ENCODE results near the gene RGS6. TPM values are rescaled to one million over a fixed set of nuclear protein-coding genes. Genes with fewer than 3 reads are reported as not detected.

RGS6 gene
- total RNA-seq, 1 donor from 2014 or later, result 0.34 TPM

DNA sequence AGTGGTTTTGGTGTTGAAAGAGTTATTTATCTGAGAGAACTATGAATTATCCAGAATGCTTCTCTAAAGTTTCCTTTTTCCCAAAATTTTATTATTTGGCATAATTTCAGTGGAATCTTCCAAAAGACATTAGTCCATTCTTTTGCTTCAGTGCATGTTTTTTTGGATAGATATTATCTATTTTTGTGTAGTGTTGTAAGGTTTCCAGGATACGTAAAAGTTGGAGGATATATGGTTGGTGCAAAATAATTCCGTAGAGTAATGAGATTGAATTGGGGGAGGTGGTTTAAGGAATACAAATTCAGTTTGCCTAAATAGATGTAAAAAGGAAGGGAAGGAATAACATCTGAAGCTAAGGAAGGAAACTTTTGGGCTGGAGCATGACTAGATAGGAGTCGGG lies 186.6 kb downstream of the RGS6 start:
- Mint-ChIP-seq H3K9me3 (ENCODE audit: unreplicated experiment) (peaks cover 3% of the 10 kb centered on the region), H3K4me3 (ENCODE audit: unreplicated experiment) (no peak overlapping the region), H3K27me3 (ENCODE audit: low read depth, unreplicated experiment) (peaks cover 10% of the 10 kb centered on the region), H3K36me3 (ENCODE audit: low read depth, unreplicated experiment) (no peaks in the 10 kb centered on the region), H3K27ac (ENCODE audit: unreplicated experiment) (no peak overlapping the region), H3K4me1 (ENCODE audit: low read depth, unreplicated experiment) (peaks cover 2% of the 10 kb centered on the region)
- H3K4me2 ChIP-seq (ENCODE audit: low read length), result no peak overlapping the region
- H4K20me1 ChIP-seq (ENCODE audit: insufficient read depth, low read length), result no peaks in the 10 kb centered on the region
- TF ChIP-seq EZH2 (IDR thresholded peaks at IDR 0.05; ENCODE audit: insufficient read depth, low read length), result no peak
- TF ChIP-seq, protein P1, sequence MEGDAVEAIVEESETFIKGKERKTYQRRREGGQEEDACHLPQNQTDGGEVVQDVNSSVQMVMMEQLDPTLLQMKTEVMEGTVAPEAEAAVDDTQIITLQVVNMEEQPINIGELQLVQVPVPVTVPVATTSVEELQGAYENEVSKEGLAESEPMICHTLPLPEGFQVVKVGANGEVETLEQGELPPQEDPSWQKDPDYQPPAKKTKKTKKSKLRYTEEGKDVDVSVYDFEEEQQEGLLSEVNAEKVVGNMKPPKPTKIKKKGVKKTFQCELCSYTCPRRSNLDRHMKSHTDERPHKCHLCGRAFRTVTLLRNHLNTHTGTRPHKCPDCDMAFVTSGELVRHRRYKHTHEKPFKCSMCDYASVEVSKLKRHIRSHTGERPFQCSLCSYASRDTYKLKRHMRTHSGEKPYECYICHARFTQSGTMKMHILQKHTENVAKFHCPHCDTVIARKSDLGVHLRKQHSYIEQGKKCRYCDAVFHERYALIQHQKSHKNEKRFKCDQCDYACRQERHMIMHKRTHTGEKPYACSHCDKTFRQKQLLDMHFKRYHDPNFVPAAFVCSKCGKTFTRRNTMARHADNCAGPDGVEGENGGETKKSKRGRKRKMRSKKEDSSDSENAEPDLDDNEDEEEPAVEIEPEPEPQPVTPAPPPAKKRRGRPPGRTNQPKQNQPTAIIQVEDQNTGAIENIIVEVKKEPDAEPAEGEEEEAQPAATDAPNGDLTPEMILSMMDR (IDR thresholded peaks at IDR 0.05; ENCODE audit: insufficient read depth, low read depth, low read length), result no peak
- FAIRE-seq (no peak), DNase-seq (ENCODE audit: low read depth) (no peak)
- H2AFZ ChIP-seq (ENCODE audit: low read depth, low read length), result no peak overlapping the region
- H3K4me1 ChIP-seq (ENCODE audit: insufficient read depth, low read length), result no peaks in the 10 kb centered on the region
- H3K27ac ChIP-seq (ENCODE audit: low read depth, low read length), result no peak overlapping the region
- H3K27me3 ChIP-seq (ENCODE audit: insufficient read depth, low read length), result no peaks in the 10 kb centered on the region
- no peaks in the 10 kb centered on the region for H3K36me3 ChIP-seq (ENCODE audit: insufficient read depth, low read length)
- no peak overlapping the region for H3K9ac ChIP-seq (ENCODE audit: low read length)
- H3K9me3 ChIP-seq (ENCODE audit: insufficient read depth, low read depth, low read length), result no peaks in the 10 kb centered on the region
- no peak overlapping the region for H3K4me3 ChIP-seq (ENCODE audit: insufficient read depth, low read depth, low read length)
- no peaks in the 10 kb centered on the region for H3K79me2 ChIP-seq (ENCODE audit: insufficient read depth, low read length)

DNA sequence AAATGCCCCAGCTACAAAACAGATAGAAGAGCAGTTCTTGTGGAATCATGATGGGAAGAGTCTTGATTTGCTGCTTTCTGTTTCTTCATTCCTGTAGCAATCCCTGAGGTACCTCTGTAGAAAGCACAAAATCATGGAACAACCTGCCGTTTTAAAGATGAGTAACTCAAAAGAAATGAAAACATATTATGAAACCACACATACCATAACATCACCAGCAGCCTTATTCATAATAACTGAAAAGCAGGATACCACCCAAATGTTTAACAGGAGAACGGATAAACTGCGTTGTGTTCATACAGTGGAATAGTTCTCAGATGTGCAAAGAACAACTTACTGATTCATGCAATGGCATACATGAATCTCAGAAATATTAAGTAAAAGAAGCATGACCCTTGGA lies 188.1 kb downstream of the RGS6 start:
- no peak overlapping the region for H3K27ac ChIP-seq (ENCODE audit: low read depth, low read length)
- H4K20me1 ChIP-seq (ENCODE audit: insufficient read depth, low read length), result no peaks in the 10 kb centered on the region
- no peaks in the 10 kb centered on the region for H3K4me1 ChIP-seq (ENCODE audit: insufficient read depth, low read length)
- H2AFZ ChIP-seq (ENCODE audit: low read depth, low read length), result no peak overlapping the region
- Mint-ChIP-seq H3K4me1 (ENCODE audit: low read depth, unreplicated experiment) (peaks cover 2% of the 10 kb centered on the region), H3K4me3 (ENCODE audit: unreplicated experiment) (no peak overlapping the region), H3K27ac (ENCODE audit: unreplicated experiment) (no peak overlapping the region), H3K36me3 (ENCODE audit: low read depth, unreplicated experiment) (no peaks in the 10 kb centered on the region), H3K9me3 (ENCODE audit: unreplicated experiment) (peaks cover 2% of the 10 kb centered on the region), H3K27me3 (ENCODE audit: low read depth, unreplicated experiment) (peaks cover 6% of the 10 kb centered on the region)
- no peaks in the 10 kb centered on the region for H3K27me3 ChIP-seq (ENCODE audit: insufficient read depth, low read length)
- H3K9me3 ChIP-seq (ENCODE audit: insufficient read depth, low read depth, low read length), result no peaks in the 10 kb centered on the region
- no peaks in the 10 kb centered on the region for H3K36me3 ChIP-seq (ENCODE audit: insufficient read depth, low read length)
- no peaks in the 10 kb centered on the region for H3K79me2 ChIP-seq (ENCODE audit: insufficient read depth, low read length)
- no peak overlapping the region for H3K4me3 ChIP-seq (ENCODE audit: insufficient read depth, low read depth, low read length)
- H3K4me2 ChIP-seq (ENCODE audit: low read length), result no peak overlapping the region
- FAIRE-seq (no peak), DNase-seq (ENCODE audit: low read depth) (no peak)
- H3K9ac ChIP-seq (ENCODE audit: low read length), result no peak overlapping the region
- no peak for TF ChIP-seq EZH2 (IDR thresholded peaks at IDR 0.05; ENCODE audit: insufficient read depth, low read length)
- TF ChIP-seq, protein P1 (IDR thresholded peaks at IDR 0.05; ENCODE audit: insufficient read depth, low read depth, low read length), result no peak

DNA sequence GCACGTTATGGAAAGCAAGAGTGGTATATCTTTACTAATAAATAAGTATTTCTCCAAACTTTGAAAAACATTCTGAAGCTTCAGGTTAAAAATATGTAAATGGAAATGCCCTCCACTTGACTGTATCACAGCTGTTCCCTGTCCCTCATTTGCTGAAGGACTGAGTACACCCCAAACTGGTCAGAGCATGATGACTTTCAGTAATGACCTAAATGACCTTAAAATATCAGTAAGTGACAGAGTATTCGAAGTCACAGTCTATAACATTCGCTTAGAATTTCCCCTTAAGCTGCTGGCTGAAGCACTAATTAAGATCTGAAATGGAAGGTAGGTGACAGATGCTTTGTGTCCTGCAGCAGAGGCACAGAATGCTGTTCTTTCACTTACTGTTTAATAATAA lies 191.5 kb downstream of the RGS6 start:
- Histone ChIP-seq H3K36me3 (ENCODE audit: insufficient read depth, low read length) (no peaks in the 10 kb centered on the region), H3K4me3 (ENCODE audit: insufficient read depth, low read depth, low read length) (no peak overlapping the region), H3K9me3 (ENCODE audit: insufficient read depth, low read depth, low read length) (no peaks in the 10 kb centered on the region), H3K4me1 (ENCODE audit: insufficient read depth, low read length) (no peaks in the 10 kb centered on the region), H2AFZ (ENCODE audit: low read depth, low read length) (no peak overlapping the region), H3K79me2 (ENCODE audit: insufficient read depth, low read length) (no peaks in the 10 kb centered on the region), H4K20me1 (ENCODE audit: insufficient read depth, low read length) (no peaks in the 10 kb centered on the region), H3K27me3 (ENCODE audit: insufficient read depth, low read length) (no peaks in the 10 kb centered on the region), H3K9ac (ENCODE audit: low read length) (no peak overlapping the region), H3K4me2 (ENCODE audit: low read length) (no peak overlapping the region), H3K27ac (ENCODE audit: low read depth, low read length) (no peak overlapping the region)
- DNase-seq (ENCODE audit: low read depth), result no peak
- Mint-ChIP-seq H3K4me1 (ENCODE audit: low read depth, unreplicated experiment) (peaks cover 2% of the 10 kb centered on the region), H3K9me3 (ENCODE audit: unreplicated experiment) (peaks cover 6% of the 10 kb centered on the region), H3K27me3 (ENCODE audit: low read depth, unreplicated experiment) (peaks cover 6% of the 10 kb centered on the region), H3K4me3 (ENCODE audit: unreplicated experiment) (no peak overlapping the region), H3K36me3 (ENCODE audit: low read depth, unreplicated experiment) (no peaks in the 10 kb centered on the region), H3K27ac (ENCODE audit: unreplicated experiment) (no peak overlapping the region)
- TF ChIP-seq, protein P1 (IDR thresholded peaks at IDR 0.05; ENCODE audit: insufficient read depth, low read depth, low read length), result no peak
- no peak for TF ChIP-seq EZH2 (IDR thresholded peaks at IDR 0.05; ENCODE audit: insufficient read depth, low read length)
- FAIRE-seq, result no peak

All from astrocyte (in vitro differentiated cells and primary cell).